Measurements from ENCODE around the gene CCBE1. TPM values are rescaled to one million over a fixed set of nuclear protein-coding genes. Genes with fewer than 3 reads are reported as not detected.
A peak's percentile ranks its signal among the peaks of the same experiment; 100 is the strongest.

Gene CCBE1
- total RNA-seq, 1 experiment from 2014 or later: 9.9 TPM

GRCh38 chr18:59571902-59572301 lies 125.3 kb downstream of the CCBE1 start:
- DNase-seq (ENCODE audit: low read depth): no peak

GRCh38 chr18:59570796-59571195 lies 126.4 kb downstream of the CCBE1 start:
- DNase-seq (ENCODE audit: low read depth): no peak

- DNase-seq (ENCODE audit: low read depth): no peak
These were observed 127.0 kb downstream of the CCBE1 start for GRCh38 chr18:59570101-59570775.

GRCh38 chr18:59569390-59569791 lies 127.8 kb downstream of the CCBE1 start:
- no peak for DNase-seq (ENCODE audit: low read depth)

GRCh38 chr18:59567431-59567830 lies 129.8 kb downstream of the CCBE1 start:
- DNase-seq (ENCODE audit: low read depth): no peak

GRCh38 chr18:59566533-59566971 lies 130.7 kb downstream of the CCBE1 start:
- DNase-seq (ENCODE audit: low read depth): no peak

GRCh38 chr18:59565957-59566356 lies 131.3 kb downstream of the CCBE1 start:
- no peak for DNase-seq (ENCODE audit: low read depth)

- no peak for DNase-seq (ENCODE audit: low read depth)
These were observed 132.7 kb downstream of the CCBE1 start for GRCh38 chr18:59564561-59564960.

- DNase-seq (ENCODE audit: low read depth): no peak
These were observed 133.9 kb downstream of the CCBE1 start for GRCh38 chr18:59563176-59563785.

- DNase-seq (ENCODE audit: low read depth): no peak
These were observed 134.5 kb downstream of the CCBE1 start for GRCh38 chr18:59562751-59563150.

- DNase-seq (ENCODE audit: low read depth): no peak
These were observed 135.6 kb downstream of the CCBE1 start for GRCh38 chr18:59561612-59562011.

- DNase-seq (ENCODE audit: low read depth): no peak
These were observed 136.7 kb downstream of the CCBE1 start for GRCh38 chr18:59560556-59560955.

GRCh38 chr18:59559528-59559927 lies 137.7 kb downstream of the CCBE1 start:
- no peak for DNase-seq (ENCODE audit: low read depth)

GRCh38 chr18:59555995-59556659 lies 141.1 kb downstream of the CCBE1 start:
- DNase-seq (ENCODE audit: low read depth): peak; percentile 73

GRCh38 chr18:59554796-59555335 lies 142.4 kb downstream of the CCBE1 start:
- no peak for DNase-seq (ENCODE audit: low read depth)

- no peak for DNase-seq (ENCODE audit: low read depth)
These were observed 143.9 kb downstream of the CCBE1 start for GRCh38 chr18:59553273-59553870.

GRCh38 chr18:59551902-59552635 lies 145.2 kb downstream of the CCBE1 start:
- DNase-seq (ENCODE audit: low read depth): peak; percentile 75

- peak; percentile 18 for DNase-seq (ENCODE audit: low read depth)
These were observed 147.1 kb downstream of the CCBE1 start for GRCh38 chr18:59550174-59550516.

- peak; percentile 39 for DNase-seq (ENCODE audit: low read depth)
These were observed 147.6 kb downstream of the CCBE1 start for GRCh38 chr18:59549503-59550173.

- peak; percentile 81 for DNase-seq (ENCODE audit: low read depth)
These were observed 149.5 kb downstream of the CCBE1 start for GRCh38 chr18:59547581-59548182.

- DNase-seq (ENCODE audit: low read depth): peak; percentile 70
These were observed 151.0 kb downstream of the CCBE1 start for GRCh38 chr18:59546188-59546587.

Data from RPMI7951 (cell line).